ENCODE measurements around the gene MN1. TPM values are rescaled to one million over a fixed set of nuclear protein-coding genes. Genes with fewer than 3 reads are reported as not detected.

MN1 gene
- total and polyA plus RNA-seq, 2 of the 8 experiments (the other 6 are each of a cell fraction or from before 2014, with no cell fraction given), result 3.1 to 4.9 TPM

GRCh38 chr22:27705408-27706080 is 96.0 kb downstream of the MN1 start:
- Histone ChIP-seq H3K27me3 (replicated peaks in 1 of 4; ENCODE audit: control insufficient read depth in 3 of 4, extremely low read depth in 1 of 4, insufficient read depth in 3 of 4, low read length in 3 of 4) (no peaks in the 10 kb centered on the region), H2AK5ac (ENCODE audit: low read depth, low read length) (no peak overlapping the region), H3K4ac (replicated peaks; ENCODE audit: insufficient read length, low read depth, low read length) (no peak overlapping the region), H2BK12ac (ENCODE audit: low read depth, low read length) (no peak overlapping the region), H3K4me2 (ENCODE audit: insufficient read depth in 1 of 2, low read depth in 2 of 2, low read length in 2 of 2) (no peak overlapping the region), H2AFZ (ENCODE audit: low read length) (no peak overlapping the region), H3K14ac (ENCODE audit: insufficient read length) (no peak overlapping the region), H3K4me1 (replicated peaks in 1 of 4; ENCODE audit: control insufficient read depth in 3 of 4, insufficient read depth in 4 of 4, low read length in 3 of 4) (0 out of 7 replicates have a peak, but pooled peaks cover 0 to 2% (median 0%) of the 10 kb centered on the region in 4 experiments), H4K5ac (ENCODE audit: insufficient read length, low read depth, low read length) (no peak overlapping the region), H3K56ac (replicated peaks; ENCODE audit: insufficient read length, low read depth, low read length) (no peak overlapping the region), H3K9me3 (ENCODE audit: insufficient read depth in 2 of 2, low read depth in 1 of 2, low read length in 1 of 2) (peaks cover 0 to 3% of the 10 kb centered on the region in 2 experiments; a peak in 1 of 4 replicates), H3K23ac (ENCODE audit: insufficient read length) (no peak overlapping the region), H4K20me1 (replicated peaks in 1 of 2; ENCODE audit: control insufficient read depth in 1 of 2, insufficient read depth in 2 of 2, low read length in 2 of 2) (peaks cover 0 to 2% of the 10 kb centered on the region in 2 experiments), H3K27ac (ENCODE audit: low read depth, low read length) (no peak overlapping the region), H4K8ac (ENCODE audit: extremely low read depth, insufficient read depth, low read length) (no peak overlapping the region), H2BK15ac (ENCODE audit: low read length) (no peak overlapping the region), H3K36me3 (ENCODE audit: control insufficient read depth in 2 of 4, insufficient read depth in 4 of 4, low read length in 3 of 4) (peaks cover 0 to 9% (median 4%) of the 10 kb centered on the region in 4 experiments; a peak in 3 of 8 replicates), H3K79me2 (ENCODE audit: control insufficient read depth in 1 of 2, insufficient read depth in 2 of 2, low read length in 2 of 2) (peaks cover 0 to 10% of the 10 kb centered on the region in 2 experiments; a peak in 1 of 4 replicates), H3K23me2 (ENCODE audit: low read depth, low read length) (no peaks in the 10 kb centered on the region), H2BK20ac (ENCODE audit: low read length) (no peak overlapping the region), H3K9ac (replicated peaks in 1 of 4; ENCODE audit: extremely low read depth in 1 of 4, low read depth in 3 of 4, low read length in 3 of 4) (no peak overlapping the region), H3K4me3 (ENCODE audit: extremely low read depth in 1 of 4, insufficient read depth in 2 of 4, low read depth in 3 of 4, low read length in 4 of 4) (no peak overlapping the region), H3K79me1 (ENCODE audit: low read depth, low read length) (peaks cover 14% of the 10 kb centered on the region), H2BK120ac (replicated peaks; ENCODE audit: low read depth, low read length) (no peak overlapping the region), H2BK5ac (ENCODE audit: low read depth, low read length) (0 out of 2 replicates have a peak overlapping the region, but pooled peaks have one; percentile 6), H4K91ac (replicated peaks; ENCODE audit: insufficient read length, low read length) (no peak overlapping the region), H3K18ac (ENCODE audit: extremely low read depth, low read length) (no peak overlapping the region)
- ChIA-PET CTCF (ENCODE audit: partially characterized antibody) (no interaction called here), POLR2A (ENCODE audit: partially characterized antibody) (no interaction called here)
- DNase-seq (ENCODE audit: low read depth in 1 of 2, low spot score in 2 of 2) (no peak), FAIRE-seq (no peak)
- no peak for TF ChIP-seq SRF (IDR thresholded peaks at IDR 0.05; ENCODE audit: low read depth, low read length)
- 91% methylated on average over 12 of the region's 12 CpGs; no CpG with 5 or more reads in 1 of the 2 experiments for WGBS, 2 experiments (ENCODE audit: extremely low coverage in 1 of 2, insufficient coverage in 1 of 2, insufficient read length in 1 of 2, insufficient replicate concordance in 2 of 2, low coverage in 1 of 2, low lambda C conversion rate in 2 of 2, missing lambda C conversion rate in 1 of 2)
